Measurements from ENCODE around the gene BLOC1S5. TPM values are rescaled to one million over a fixed set of nuclear protein-coding genes. Genes with fewer than 3 reads are reported as not detected.
A peak's percentile ranks its signal among the peaks of the same experiment; 100 is the strongest.

BLOC1S5 gene
- total and polyA plus RNA-seq, 9 of the 15 experiments (the other 6 are each of a cell fraction or from before 2014, with no cell fraction given): 8.5 to 41.0 (median 27.7) TPM

- peak; percentile 75; the same call in 1 of the 2 replicates for TF ChIP-seq JUN (IDR thresholded peaks at IDR 0.05; ENCODE audit: borderline replicate concordance, low read depth, low read length)
- TF ChIP-seq JUN (CRISPR knock-in tag; IDR thresholded peaks at IDR 0.05; ENCODE audit: borderline replicate concordance): no peak
- no peak for TF ChIP-seq KDM1A (IDR thresholded peaks at IDR 0.05)
- no peak for TF ChIP-seq ZSCAN29 (IDR thresholded peaks at IDR 0.05)
- TF ChIP-seq ZNF785 (CRISPR knock-in tag; IDR thresholded peaks at IDR 0.05): no peak
- TF ChIP-seq HDAC3 (IDR thresholded peaks at IDR 0.05; ENCODE audit: borderline replicate concordance, partially characterized antibody): peak; percentile 9
- TF ChIP-seq NEUROD1 (IDR thresholded peaks at IDR 0.05; ENCODE audit: borderline replicate concordance, low read depth, low read length, partially characterized antibody): no peak
- TF ChIP-seq PML (IDR thresholded peaks at IDR 0.05; ENCODE audit: low read length): peak; percentile 34; the same call in 1 of the 2 replicates
- TF ChIP-seq, protein P1, sequence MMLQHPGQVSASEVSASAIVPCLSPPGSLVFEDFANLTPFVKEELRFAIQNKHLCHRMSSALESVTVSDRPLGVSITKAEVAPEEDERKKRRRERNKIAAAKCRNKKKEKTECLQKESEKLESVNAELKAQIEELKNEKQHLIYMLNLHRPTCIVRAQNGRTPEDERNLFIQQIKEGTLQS (IDR thresholded peaks at IDR 0.05): peak; percentile 81
- TF ChIP-seq, protein P1 (CRISPR knock-in tag; conservative IDR thresholded peaks at IDR 0.05): no peak
- TF ChIP-seq CBX8 (IDR thresholded peaks at IDR 0.05; ENCODE audit: borderline replicate concordance, extremely low read depth, low read depth, low read length, poor library complexity, severe bottlenecking): no peak
- TF ChIP-seq SMARCE1 (IDR thresholded peaks at IDR 0.05): peak; percentile 69
- TF ChIP-seq ZNF24 (IDR thresholded peaks at IDR 0.05): no peak
- TF ChIP-seq, protein P2, sequence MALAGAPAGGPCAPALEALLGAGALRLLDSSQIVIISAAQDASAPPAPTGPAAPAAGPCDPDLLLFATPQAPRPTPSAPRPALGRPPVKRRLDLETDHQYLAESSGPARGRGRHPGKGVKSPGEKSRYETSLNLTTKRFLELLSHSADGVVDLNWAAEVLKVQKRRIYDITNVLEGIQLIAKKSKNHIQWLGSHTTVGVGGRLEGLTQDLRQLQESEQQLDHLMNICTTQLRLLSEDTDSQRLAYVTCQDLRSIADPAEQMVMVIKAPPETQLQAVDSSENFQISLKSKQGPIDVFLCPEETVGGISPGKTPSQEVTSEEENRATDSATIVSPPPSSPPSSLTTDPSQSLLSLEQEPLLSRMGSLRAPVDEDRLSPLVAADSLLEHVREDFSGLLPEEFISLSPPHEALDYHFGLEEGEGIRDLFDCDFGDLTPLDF (CRISPR knock-in tag; IDR thresholded peaks at IDR 0.05): no peak
- no peak for TF ChIP-seq ZNF224 (CRISPR knock-in tag; IDR thresholded peaks at IDR 0.05)
- TF ChIP-seq MTA1 (IDR thresholded peaks at IDR 0.05; ENCODE audit: borderline replicate concordance): no peak
- TF ChIP-seq SMARCA4 (IDR thresholded peaks at IDR 0.05): peak; percentile 80
- TF ChIP-seq HDAC2 (IDR thresholded peaks at IDR 0.05): 0 out of 2 replicates have a peak, but pooled peaks have one; percentile 19
- no peak for TF ChIP-seq CEBPG (CRISPR knock-in tag; IDR thresholded peaks at IDR 0.05)
- TF ChIP-seq CEBPG (tag; conservative IDR thresholded peaks at IDR 0.05 in 1 of 2, IDR thresholded peaks at IDR 0.05 in 1 of 2): 0 out of 4 replicates have a peak, but pooled peaks of 1 of the 2 experiments have one; percentile 18
- peak; percentile 21; the same call in 1 of the 2 replicates for TF ChIP-seq TCF3 (CRISPR knock-in tag; IDR thresholded peaks at IDR 0.05)
- peak; percentile 97 for TF ChIP-seq FOSL1 (tag; conservative IDR thresholded peaks at IDR 0.05)
- TF ChIP-seq SMARCC2 (IDR thresholded peaks at IDR 0.05; ENCODE audit: low read depth): peak; percentile 66; the same call in 1 of the 2 replicates
- TF ChIP-seq, protein P3, sequence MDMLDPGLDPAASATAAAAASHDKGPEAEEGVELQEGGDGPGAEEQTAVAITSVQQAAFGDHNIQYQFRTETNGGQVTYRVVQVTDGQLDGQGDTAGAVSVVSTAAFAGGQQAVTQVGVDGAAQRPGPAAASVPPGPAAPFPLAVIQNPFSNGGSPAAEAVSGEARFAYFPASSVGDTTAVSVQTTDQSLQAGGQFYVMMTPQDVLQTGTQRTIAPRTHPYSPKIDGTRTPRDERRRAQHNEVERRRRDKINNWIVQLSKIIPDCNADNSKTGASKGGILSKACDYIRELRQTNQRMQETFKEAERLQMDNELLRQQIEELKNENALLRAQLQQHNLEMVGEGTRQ (CRISPR knock-in tag; IDR thresholded peaks at IDR 0.05): no peak
- no peak for TF ChIP-seq ZSCAN32 (CRISPR knock-in tag; IDR thresholded peaks at IDR 0.05)
- no peak for TF ChIP-seq CTBP1 (IDR thresholded peaks at IDR 0.05; ENCODE audit: borderline replicate concordance)
- peak; percentile 47; the same call in 1 of the 2 replicates for TF ChIP-seq TEAD4 (IDR thresholded peaks at IDR 0.05; ENCODE audit: low read length)
- TF ChIP-seq TEAD4 (CRISPR knock-in tag; IDR thresholded peaks at IDR 0.05; ENCODE audit: borderline replicate concordance): no peak
Observed at GRCh38 chr6:8082954-8083858, 19.0 kb upstream of the BLOC1S5 start (continued).
